Mesothelial cell of epicardium (in vitro differentiated cells): Measurements from ENCODE around the gene ZNF786. TPM values are rescaled to one million over a fixed set of nuclear protein-coding genes. Genes with fewer than 3 reads are reported as not detected.

Experiments
- DNase-seq, 2 experiments: peaks; one replicate each; pipeline ENCODE4 v3.0.0; 2021; ENCODE audit warnings: low spot score in 2 of 2; ENCODE audit not compliant: unreplicated experiment in 2 of 2
- H3K27ac Mint-ChIP-seq: 2 replicates; pipeline ENCODE4 v1.8.0; 2021; ENCODE audit warnings: mixed read lengths
- H3K27me3 Mint-ChIP-seq: 2 replicates; pipeline ENCODE4 v1.8.0; 2021; ENCODE audit warnings: low read depth, mixed read lengths
- H3K36me3 Mint-ChIP-seq: 2 replicates; pipeline ENCODE4 v1.8.0; 2021; ENCODE audit warnings: mixed read lengths
- H3K4me1 Mint-ChIP-seq: 2 replicates; pipeline ENCODE4 v1.8.0; 2021; ENCODE audit warnings: mixed read lengths
- H3K4me3 Mint-ChIP-seq: 2 replicates; pipeline ENCODE4 v1.8.0; 2021; ENCODE audit warnings: mild to moderate bottlenecking, moderate library complexity, mixed read lengths
- H3K9me3 Mint-ChIP-seq: 2 replicates; pipeline ENCODE4 v1.8.0; 2021; ENCODE audit warnings: mixed read lengths
- CTCF ChIP-seq: fragments of 200-600 bp; sonication (generic); IDR thresholded peaks from one replicate; pipeline ENCODE4 v1.5.0; 2021; ENCODE audit warnings: antibody characterized with exemption; ENCODE audit not compliant: unreplicated experiment
- total RNA-seq: library from RNA; stranded (reverse); gene quantifications from 3 replicates; pipeline ENCODE4 v1.2.1, GENCODE V29; 2021

ZNF786 gene
- total RNA-seq, 1 donor from 2014 or later = 12.1 TPM

GRCh38 chr7:149087376-149087775 lies 3.1 kb downstream of the ZNF786 start:
- no peak overlapping the region for H3K27ac Mint-ChIP-seq
- peaks cover 31% of the 10 kb centered on the region for H3K36me3 Mint-ChIP-seq
- no peak overlapping the region for H3K4me3 Mint-ChIP-seq
- H3K27me3 Mint-ChIP-seq = no peaks in the 10 kb centered on the region
- peaks cover 24% of the 10 kb centered on the region for H3K9me3 Mint-ChIP-seq
- TF ChIP-seq CTCF = no peak
- H3K4me1 Mint-ChIP-seq = peaks cover 10% of the 10 kb centered on the region
- DNase-seq = no peak

- DNase-seq = no peak
- Mint-ChIP-seq H3K4me1 (peaks cover 7% of the 10 kb centered on the region), H3K36me3 (peaks cover 36% of the 10 kb centered on the region), H3K9me3 (peaks cover 24% of the 10 kb centered on the region), H3K4me3 (no peak overlapping the region), H3K27ac (no peak overlapping the region), H3K27me3 (no peaks in the 10 kb centered on the region)
- no peak for TF ChIP-seq CTCF
These were observed 4.7 kb downstream of the ZNF786 start for GRCh38 chr7:149085866-149086265.

- peaks cover 24% of the 10 kb centered on the region for H3K9me3 Mint-ChIP-seq
- no peak for TF ChIP-seq CTCF
- H3K36me3 Mint-ChIP-seq = peaks cover 42% of the 10 kb centered on the region
- H3K27ac Mint-ChIP-seq = no peak overlapping the region
- H3K27me3 Mint-ChIP-seq = no peaks in the 10 kb centered on the region
- H3K4me1 Mint-ChIP-seq = no peaks in the 10 kb centered on the region
- DNase-seq = no peak
- no peak overlapping the region for H3K4me3 Mint-ChIP-seq
These were observed 6.1 kb downstream of the ZNF786 start for GRCh38 chr7:149084407-149084806.

- Mint-ChIP-seq H3K4me3 (no peak overlapping the region), H3K9me3 (peaks cover 24% of the 10 kb centered on the region), H3K36me3 (peaks cover 50% of the 10 kb centered on the region), H3K27me3 (no peaks in the 10 kb centered on the region), H3K27ac (no peak overlapping the region), H3K4me1 (no peaks in the 10 kb centered on the region)
- TF ChIP-seq CTCF = no peak
- no peak for DNase-seq
These were observed 8.6 kb downstream of the ZNF786 start for GRCh38 chr7:149081914-149082313.

GRCh38 chr7:149077594-149077993 lies 12.9 kb downstream of the ZNF786 start:
- no peaks in the 10 kb centered on the region for H3K27me3 Mint-ChIP-seq

More at GRCh38 chr7:149077594-149077993, 12.9 kb downstream of the ZNF786 start:
- no peak for TF ChIP-seq CTCF
- Mint-ChIP-seq H3K36me3 (peaks cover 28% of the 10 kb centered on the region), H3K9me3 (no peaks in the 10 kb centered on the region), H3K4me1 (no peaks in the 10 kb centered on the region), H3K27ac (no peak overlapping the region), H3K4me3 (no peak overlapping the region)
- DNase-seq = no peak
